Spleen (tissue), 11 donors: ENCODE measurements around the gene SLAMF6. TPM values are rescaled to one million over a fixed set of nuclear protein-coding genes. Genes with fewer than 3 reads are reported as not detected.
A peak's percentile ranks its signal among the peaks of the same experiment; 100 is the strongest.

Experiments
- DNase-seq: peaks from one replicate; pipeline ENCODE4 v3.0.0-alpha.2; 2020
- H3K27ac ChIP-seq, 8 donors: fragments of 200-600 bp; sonication (generic) in 7 of 8; 1 replicate in 4 of 8; 2 replicates in 4 of 8; pipeline versions ENCODE4 v1.5.0 to v1.8.0; 2016 to 2021; ENCODE audit warnings: inconsistent platforms in 4 of 8, mild to moderate bottlenecking in 4 of 8, moderate library complexity in 1 of 8
- H3K27me3 ChIP-seq, 7 donors: fragments of 200-600 bp; sonication (generic) in 6 of 7; replicated peaks in 1 of 7; 1 replicate in 4 of 7; 2 replicates in 3 of 7; pipeline versions ENCODE4 v1.5.0 to v1.8.0; 2016 to 2021; ENCODE audit warnings: inconsistent platforms in 3 of 7, mild to moderate bottlenecking in 1 of 7
- H3K36me3 ChIP-seq, 6 donors: fragments of 200-600 bp; sonication (generic) in 5 of 6; 1 replicate in 4 of 6; 2 replicates in 2 of 6; pipeline versions ENCODE4 v1.5.0 to v1.8.0; 2016 to 2021; ENCODE audit warnings: inconsistent platforms in 2 of 6
- H3K4me1 ChIP-seq, 6 donors: fragments of 200-600 bp; sonication (generic) in 5 of 6; 1 replicate in 3 of 6; 2 replicates in 3 of 6; pipeline versions ENCODE4 v1.5.0 to v1.8.0; 2016 to 2021; ENCODE audit warnings: inconsistent platforms in 3 of 6
- H3K4me3 ChIP-seq, 8 donors: fragments of 200-600 bp; sonication (generic) in 7 of 8; 1 replicate in 4 of 8; 2 replicates in 4 of 8; pipeline versions ENCODE4 v1.5.0 to v1.8.0; 2016 to 2021; ENCODE audit warnings: inconsistent platforms in 4 of 8, mild to moderate bottlenecking in 4 of 8, moderate library complexity in 2 of 8
- H3K9me3 ChIP-seq, 8 donors: fragments of 200-600 bp; sonication (generic) in 7 of 8; 1 replicate in 4 of 8; 2 replicates in 4 of 8; pipeline versions ENCODE4 v1.5.0 to v1.8.0; 2016 to 2021; ENCODE audit warnings: inconsistent platforms in 4 of 8
- CTCF ChIP-seq, 11 experiments: fragments of 200-600 bp in 7 of 11; fragments of 450-650 bp in 4 of 11; sonication (generic) in 4 of 11; IDR thresholded peaks in 8 of 11; conservative IDR thresholded peaks in 3 of 11; 1 replicate in 7 of 11; 2 replicates in 4 of 11; pipeline versions ENCODE4 v1.4.0 to v1.8.0; 2016 to 2021; ENCODE audit warnings: antibody characterized with exemption in 11 of 11, inconsistent platforms in 4 of 11, mild to moderate bottlenecking in 1 of 11
- POLR2A ChIP-seq, 3 donors: fragments of 450-650 bp; IDR thresholded peaks; one replicate each; pipeline ENCODE4 v1.5.1; 2017; ENCODE audit warnings: antibody characterized with exemption in 3 of 3, mild to moderate bottlenecking in 1 of 3
- POLR2AphosphoS5 ChIP-seq, 3 donors: sonication (generic); formaldehyde crosslinking; IDR thresholded peaks; one replicate each; pipeline ENCODE4 v1.5.1; 2017; ENCODE audit warnings: antibody characterized with exemption in 3 of 3
- WGBS, 5 donors: extraction: QIAGEN DNeasy Blood & Tissue Kit in 3 of 5; methylation state at CpG; one replicate each; pipeline versions ENCODE4 v1.1.5 to v1.1.7; 2013 to 2018; 5-methylcytosine and 5-hydroxymethylcytosine counted together
- intact Hi-C: fragments of 100-400 bp; cut with DNase I; formaldehyde crosslinking; loops from one replicate; pipeline ENCODE4 v1.15.0; 2023; ENCODE audit warnings: low total_unique reads
- polyA plus RNA-seq, 3 donors: library from polyadenylated mRNA; stranded (reverse); fragments of 200-250 nt; gene quantifications; one replicate each; pipeline ENCODE4 v1.2.1, GENCODE V29; 2013
- total RNA-seq, 7 donors: library from RNA; depleted of rRNA in 3 of 7; stranded (reverse); fragments of >200 nt in 3 of 7; fragmentation: NEBNext Ultra II Directional in 4 of 7; extraction: Animal tissue kit (Norgen Biotek cat#: 25700) in 4 of 7; gene quantifications; one replicate each; pipeline versions ENCODE4 v1.1.0 to v1.2.1, GENCODE V29; 2016 to 2021
- donor health status: healthy with polysubstance abuse.
- donor health status: DM: no; HTN: no; CAD: no; lungs with moderate emphysema.
- donor health status: DM: no; HTN: no; CAD: no.
- donor health status: Bipolar disorder and iron deficiency.
- donor health status: healthy.
- donor health status: DM: no; HTN: no; CAD: no.
- donor health status: DM: yes; HTN: yes; CAD: no.

The SLAMF6 gene
- total and polyA plus RNA-seq, 10 donors: 21.5 to 52.4 (median 36.1) TPM

GRCh38 chr1:160539990-160540858 is 17.2 kb upstream of the SLAMF6 start:
- no peaks in the 10 kb centered on the region for H3K27me3 ChIP-seq
- peak; percentile 80 for DNase-seq
- H3K36me3 ChIP-seq: no peaks in the 10 kb centered on the region
- H3K4me3 ChIP-seq: peak overlapping the region in 1 of 8 donors; percentile 12
- intact Hi-C loops: no loop called here
- no peak for TF ChIP-seq POLR2A (IDR thresholded peaks at IDR 0.05)
- no peak for TF ChIP-seq CTCF (IDR thresholded peaks at IDR 0.05 in 8 of 11, conservative IDR thresholded peaks at IDR 0.05 in 3 of 11)
- TF ChIP-seq POLR2AphosphoS5 (IDR thresholded peaks at IDR 0.05): peak in 1 of 3 donors; percentile 83
- WGBS, 5 donors: 9 to 16% (median 13%) methylated on average over 8 of the region's 8 CpGs
- H3K9me3 ChIP-seq: peaks cover 0 to 19% (median 12%) of the 10 kb centered on the region in 8 donors
- peak overlapping the region; percentile 69 to 92 (median 82) for H3K27ac ChIP-seq
- H3K4me1 ChIP-seq: peaks cover 22 to 65% (median 43%) of the 10 kb centered on the region in 6 donors

GRCh38 chr1:160539684-160539989 is 16.6 kb upstream of the SLAMF6 start:
- Histone ChIP-seq H3K9me3 (peaks cover 0 to 25% (median 17%) of the 10 kb centered on the region in 8 donors), H3K4me1 (peaks cover 22 to 59% (median 37%) of the 10 kb centered on the region in 6 donors), H3K4me3 (no peak overlapping the region), H3K27me3 (no peaks in the 10 kb centered on the region), H3K27ac (peak overlapping the region in 7 of 8 donors; percentile 78 to 92 (median 83)), H3K36me3 (no peaks in the 10 kb centered on the region)
- no peak for TF ChIP-seq POLR2AphosphoS5 (IDR thresholded peaks at IDR 0.05)
- no peak for TF ChIP-seq CTCF (IDR thresholded peaks at IDR 0.05 in 8 of 11, conservative IDR thresholded peaks at IDR 0.05 in 3 of 11)
- DNase-seq: no peak
- WGBS, 5 donors: 73 to 81% (median 75%) methylated on average over 6 of the region's 6 CpGs
- intact Hi-C loops: no loop called here

GRCh38 chr1:160538985-160539651 is 16.1 kb upstream of the SLAMF6 start:
- intact Hi-C loops: no loop called here
- H3K36me3 ChIP-seq: no peaks in the 10 kb centered on the region
- no peaks in the 10 kb centered on the region for H3K27me3 ChIP-seq
- H3K9me3 ChIP-seq: peaks cover 0 to 30% (median 23%) of the 10 kb centered on the region in 8 donors
- TF ChIP-seq CTCF (IDR thresholded peaks at IDR 0.05 in 8 of 11, conservative IDR thresholded peaks at IDR 0.05 in 3 of 11) (no peak), POLR2AphosphoS5 (IDR thresholded peaks at IDR 0.05) (no peak), POLR2A (IDR thresholded peaks at IDR 0.05) (no peak)
- 72 to 78% (median 76%) methylated on average over 5 of the region's 5 CpGs for WGBS, 5 donors
- no peak for DNase-seq
- peaks cover 22 to 54% (median 33%) of the 10 kb centered on the region in 6 donors for H3K4me1 ChIP-seq
- no peak overlapping the region for H3K4me3 ChIP-seq
- H3K27ac ChIP-seq: peak overlapping the region in 7 of 8 donors; percentile 36 to 92 (median 83)
